ENCODE measurements around the gene PICK1. TPM values are rescaled to one million over a fixed set of nuclear protein-coding genes. Genes with fewer than 3 reads are reported as not detected.
A peak's percentile ranks its signal among the peaks of the same experiment; 100 is the strongest.

The PICK1 gene
- total and polyA plus RNA-seq, 2 of the 4 experiments (the other 2 are of a cell fraction) = 16.5 to 21.0 TPM

- ATAC-seq (ENCODE audit: low read depth) (no peak), DNase-seq (no peak)
- BruUV-seq (replicated peaks) = no TSS peak
- H3K4me2 ChIP-seq (ENCODE audit: low read depth, low read length) = no peak overlapping the region
- H3K4me3 ChIP-seq (ENCODE audit: insufficient read depth, low read depth, low read length) = no peak overlapping the region
- H3K9me1 ChIP-seq (ENCODE audit: insufficient read depth, low read length) = no peaks in the 10 kb centered on the region
- H4K8ac ChIP-seq (ENCODE audit: low read depth in 2 of 2, low read length in 2 of 2) = peak overlapping the region in 1 of 2 experiments; percentile 77; a peak in 1 of 4 replicates
- H3K27me3 ChIP-seq (ENCODE audit: control insufficient read depth, insufficient read depth, low read length) = peaks cover 2% of the 10 kb centered on the region
- H3K9ac ChIP-seq (ENCODE audit: low read depth, low read length) = no peak overlapping the region
- dilution Hi-C loops (cut with HindIII; ENCODE audit: low sequenced_read_pairs, unreplicated experiment) = no loop called here
- ChIA-PET POLR2A (ENCODE audit: unreplicated experiment) (no interaction called here), CTCF (no interaction called here)
- no peak overlapping the region for H2BK5ac ChIP-seq (ENCODE audit: low read depth, low read length, poor library complexity, severe bottlenecking)
- no peak overlapping the region for H4K5ac ChIP-seq (ENCODE audit: low read depth, low read length)
- 98% methylated on average over 8 of the region's 12 CpGs; no CpG with 5 or more reads in 1 of the 2 experiments for WGBS, 2 experiments (ENCODE audit: extremely low coverage in 2 of 2, insufficient read length in 1 of 2)
- no peak overlapping the region for H3K18ac ChIP-seq (ENCODE audit: low read depth, low read length)
- no peaks in the 10 kb centered on the region for H4K20me1 ChIP-seq (ENCODE audit: insufficient read depth, low read length)
- no peaks in the 10 kb centered on the region for H3K9me3 ChIP-seq (ENCODE audit: control insufficient read depth, insufficient read depth, low read length)
- no peak overlapping the region for H2BK120ac ChIP-seq (ENCODE audit: low read depth, low read length)
- H2AFZ ChIP-seq (replicated peaks; ENCODE audit: low read length, poor library complexity) = peak overlapping the region; percentile 49
- peak overlapping the region; percentile 45; the same call in 1 of the 2 replicates for H2AK5ac ChIP-seq (ENCODE audit: low read depth, low read length)
- intact Hi-C loops (cut with micrococcal nuclease) = no loop called here
- no peak overlapping the region for H3K4ac ChIP-seq (ENCODE audit: low read depth, low read length)
- peaks cover 9% of the 10 kb centered on the region for H3K4me1 ChIP-seq (ENCODE audit: control insufficient read depth, insufficient read depth, low read length)
- no peak overlapping the region for H3K23ac ChIP-seq (ENCODE audit: low read depth, low read length)
- TF ChIP-seq BHLHE40 (IDR thresholded peaks at IDR 0.05; ENCODE audit: low read depth, low read length) = no peak
- TF ChIP-seq SMC3 (IDR thresholded peaks at IDR 0.05; ENCODE audit: low read depth, low read length) = no peak
- no peak for TF ChIP-seq USF2 (IDR thresholded peaks at IDR 0.05; ENCODE audit: low read depth, low read length)
- TF ChIP-seq CTCF (conservative IDR thresholded peaks at IDR 0.05; ENCODE audit: low read depth, low read length) = no peak
- H3K14ac ChIP-seq (replicated peaks; ENCODE audit: low read depth, low read length) = no peak overlapping the region
- H2AK9ac ChIP-seq (replicated peaks; ENCODE audit: low read depth, low read length, poor library complexity) = peak overlapping the region; percentile 7
- H3K56ac ChIP-seq (ENCODE audit: extremely low read depth, insufficient read depth, low read length) = no peak overlapping the region
- no peak overlapping the region for H3K27ac ChIP-seq (ENCODE audit: insufficient read depth, low read length)
- H2BK20ac ChIP-seq (ENCODE audit: low read depth, low read length) = peak overlapping the region; percentile 14; the same call in 1 of the 2 replicates
- H3K79me1 ChIP-seq (ENCODE audit: low read depth in 1 of 2, low read length in 2 of 2) = no peaks in the 10 kb centered on the region
- H4K91ac ChIP-seq (ENCODE audit: insufficient read depth, low read depth, low read length) = no peak overlapping the region
- H2BK15ac ChIP-seq (ENCODE audit: low read depth, low read length) = no peak overlapping the region
- in situ Hi-C loops (cut with MboI; ENCODE audit: low sequenced_read_pairs) = no loop called here
- H3K36me3 ChIP-seq (ENCODE audit: control insufficient read depth, insufficient read depth, low read length) = no peaks in the 10 kb centered on the region
Measured at GRCh38 chr22:38017939-38018885, 39.0 kb upstream of the PICK1 start.

Measured in IMR-90 (cell line).